GM12878 (cell line): ENCODE measurements around the gene ANKMY1. TPM values are rescaled to one million over a fixed set of nuclear protein-coding genes. Genes with fewer than 3 reads are reported as not detected.

Experiments used
- CHD1 ChIP-seq: IDR thresholded peaks from 2 replicates; pipeline ENCODE4 v1.6.1; 2012; ENCODE audit warnings: low read depth, low read length, improper control_type of control experiment
- POLR2AphosphoS5 ChIP-seq: IDR thresholded peaks from 2 replicates; pipeline ENCODE4 v1.6.1; 2011; ENCODE audit warnings: mild to moderate bottlenecking, low read length, inconsistent platforms
- polyA plus RNA-seq, 11 experiments: library from polyadenylated mRNA; depleted of rRNA in 4 of 11; unstranded in 6 of 11; stranded (reverse) in 5 of 11; fragments of >200 nt; fragmentation: Nextera tagmentation in 4 of 11; fragmentation: Illumina TruSeq in 1 of 11; extraction: Ambion mirVana in 4 of 11; extraction: Trizol in 1 of 11; gene quantifications; 1 replicate in 1 of 11; 2 replicates in 10 of 11; pipeline versions ENCODE4 v1.2.1 to v1.2.3, GENCODE V29; 2011 to 2016; ENCODE audit warnings: inconsistent platforms in 2 of 11, missing spikeins in 2 of 11, low read depth in 1 of 11
- total RNA-seq, 4 experiments: library from RNA; depleted of rRNA in 3 of 4; stranded (reverse); fragments of >200 nt in 3 of 4; fragmentation: Illumina TruSeq in 1 of 4; extraction: Trizol in 1 of 4; gene quantifications; 2 replicates each; pipeline versions ENCODE4 v1.2.1 to v1.2.3, GENCODE V29; 2013 to 2021
- TF ChIP-seq, protein P1 (sequence below): fragments of 450-650 bp; formaldehyde crosslinking; IDR thresholded peaks from 2 replicates; pipeline ENCODE4 v1.5.0; 2022; ENCODE audit warnings: mild to moderate bottlenecking, missing genetic modification characterization
- TF ChIP-seq, protein P2 (sequence below): fragments of 450-650 bp; IDR thresholded peaks from 2 replicates; pipeline ENCODE4 v1.6.1; 2017; ENCODE audit warnings: mild to moderate bottlenecking, moderate library complexity

ANKMY1 gene
- total and polyA plus RNA-seq, 10 of the 15 experiments (the other 5 are each of a cell fraction or from before 2014, with no cell fraction given) = 1.1 to 15.3 (median 11.1) TPM

DNA sequence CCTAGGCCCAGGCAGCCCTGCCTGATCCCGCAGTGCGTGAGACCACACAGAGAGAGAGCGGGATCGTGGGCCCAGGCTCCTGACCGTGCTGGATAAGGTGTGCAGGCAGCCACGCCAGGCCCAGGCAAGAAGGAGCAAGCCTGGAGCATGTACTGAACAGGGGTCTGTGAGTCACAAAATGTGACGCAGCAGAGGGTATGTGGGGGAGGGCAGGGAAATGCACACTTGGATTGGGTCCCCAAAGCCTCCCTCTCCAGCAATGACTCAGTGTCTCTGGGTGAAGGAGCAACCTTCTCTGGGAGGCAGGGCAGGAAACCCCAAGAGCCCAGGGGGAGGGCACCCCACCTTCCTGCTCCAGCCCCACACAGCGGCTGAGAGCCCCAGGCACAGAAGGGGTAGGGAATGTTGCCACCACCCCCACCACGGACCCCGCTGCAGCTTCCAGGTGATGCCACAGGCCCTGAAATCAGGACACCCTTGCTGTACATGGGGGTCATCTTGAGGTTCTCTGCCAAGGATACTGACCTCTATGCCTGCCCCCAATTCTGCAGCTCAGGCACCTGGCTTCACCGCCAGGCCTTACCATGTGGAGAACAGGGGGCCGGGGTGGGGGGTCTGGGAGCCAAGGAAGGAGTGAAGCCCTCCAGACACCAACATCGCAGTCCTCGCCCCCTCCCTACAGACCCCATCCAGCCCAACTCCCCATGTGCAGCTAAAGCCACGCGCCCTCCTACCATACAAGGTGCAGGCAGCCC, 123.6 kb downstream of the ANKMY1 start (continued):
- no peak for TF ChIP-seq POLR2AphosphoS5
- TF ChIP-seq, protein P1, sequence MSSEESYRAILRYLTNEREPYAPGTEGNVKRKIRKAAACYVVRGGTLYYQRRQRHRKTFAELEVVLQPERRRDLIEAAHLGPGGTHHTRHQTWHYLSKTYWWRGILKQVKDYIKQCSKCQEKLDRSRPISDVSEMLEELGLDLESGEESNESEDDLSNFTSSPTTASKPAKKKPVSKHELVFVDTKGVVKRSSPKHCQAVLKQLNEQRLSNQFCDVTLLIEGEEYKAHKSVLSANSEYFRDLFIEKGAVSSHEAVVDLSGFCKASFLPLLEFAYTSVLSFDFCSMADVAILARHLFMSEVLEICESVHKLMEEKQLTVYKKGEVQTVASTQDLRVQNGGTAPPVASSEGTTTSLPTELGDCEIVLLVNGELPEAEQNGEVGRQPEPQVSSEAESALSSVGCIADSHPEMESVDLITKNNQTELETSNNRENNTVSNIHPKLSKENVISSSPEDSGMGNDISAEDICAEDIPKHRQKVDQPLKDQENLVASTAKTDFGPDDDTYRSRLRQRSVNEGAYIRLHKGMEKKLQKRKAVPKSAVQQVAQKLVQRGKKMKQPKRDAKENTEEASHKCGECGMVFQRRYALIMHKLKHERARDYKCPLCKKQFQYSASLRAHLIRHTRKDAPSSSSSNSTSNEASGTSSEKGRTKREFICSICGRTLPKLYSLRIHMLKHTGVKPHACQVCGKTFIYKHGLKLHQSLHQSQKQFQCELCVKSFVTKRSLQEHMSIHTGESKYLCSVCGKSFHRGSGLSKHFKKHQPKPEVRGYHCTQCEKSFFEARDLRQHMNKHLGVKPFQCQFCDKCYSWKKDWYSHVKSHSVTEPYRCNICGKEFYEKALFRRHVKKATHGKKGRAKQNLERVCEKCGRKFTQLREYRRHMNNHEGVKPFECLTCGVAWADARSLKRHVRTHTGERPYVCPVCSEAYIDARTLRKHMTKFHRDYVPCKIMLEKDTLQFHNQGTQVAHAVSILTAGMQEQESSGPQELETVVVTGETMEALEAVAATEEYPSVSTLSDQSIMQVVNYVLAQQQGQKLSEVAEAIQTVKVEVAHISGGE (CRISPR knock-in tag) = no peak
- TF ChIP-seq, protein P2, sequence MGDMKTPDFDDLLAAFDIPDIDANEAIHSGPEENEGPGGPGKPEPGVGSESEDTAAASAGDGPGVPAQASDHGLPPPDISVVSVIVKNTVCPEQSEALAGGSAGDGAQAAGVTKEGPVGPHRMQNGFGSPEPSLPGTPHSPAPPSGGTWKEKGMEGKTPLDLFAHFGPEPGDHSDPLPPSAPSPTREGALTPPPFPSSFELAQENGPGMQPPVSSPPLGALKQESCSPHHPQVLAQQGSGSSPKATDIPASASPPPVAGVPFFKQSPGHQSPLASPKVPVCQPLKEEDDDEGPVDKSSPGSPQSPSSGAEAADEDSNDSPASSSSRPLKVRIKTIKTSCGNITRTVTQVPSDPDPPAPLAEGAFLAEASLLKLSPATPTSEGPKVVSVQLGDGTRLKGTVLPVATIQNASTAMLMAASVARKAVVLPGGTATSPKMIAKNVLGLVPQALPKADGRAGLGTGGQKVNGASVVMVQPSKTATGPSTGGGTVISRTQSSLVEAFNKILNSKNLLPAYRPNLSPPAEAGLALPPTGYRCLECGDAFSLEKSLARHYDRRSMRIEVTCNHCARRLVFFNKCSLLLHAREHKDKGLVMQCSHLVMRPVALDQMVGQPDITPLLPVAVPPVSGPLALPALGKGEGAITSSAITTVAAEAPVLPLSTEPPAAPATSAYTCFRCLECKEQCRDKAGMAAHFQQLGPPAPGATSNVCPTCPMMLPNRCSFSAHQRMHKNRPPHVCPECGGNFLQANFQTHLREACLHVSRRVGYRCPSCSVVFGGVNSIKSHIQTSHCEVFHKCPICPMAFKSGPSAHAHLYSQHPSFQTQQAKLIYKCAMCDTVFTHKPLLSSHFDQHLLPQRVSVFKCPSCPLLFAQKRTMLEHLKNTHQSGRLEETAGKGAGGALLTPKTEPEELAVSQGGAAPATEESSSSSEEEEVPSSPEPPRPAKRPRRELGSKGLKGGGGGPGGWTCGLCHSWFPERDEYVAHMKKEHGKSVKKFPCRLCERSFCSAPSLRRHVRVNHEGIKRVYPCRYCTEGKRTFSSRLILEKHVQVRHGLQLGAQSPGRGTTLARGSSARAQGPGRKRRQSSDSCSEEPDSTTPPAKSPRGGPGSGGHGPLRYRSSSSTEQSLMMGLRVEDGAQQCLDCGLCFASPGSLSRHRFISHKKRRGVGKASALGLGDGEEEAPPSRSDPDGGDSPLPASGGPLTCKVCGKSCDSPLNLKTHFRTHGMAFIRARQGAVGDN = no peak
- no peak for TF ChIP-seq CHD1
